Subcutaneous adipose tissue (tissue), 4 donors: ENCODE measurements around the gene SLC25A21. TPM values are rescaled to one million over a fixed set of nuclear protein-coding genes. Genes with fewer than 3 reads are reported as not detected.

Experiments used
- total RNA-seq, 4 donors: library from RNA; depleted of rRNA; stranded (reverse); fragments of >200 nt; gene quantifications; one replicate each; pipeline ENCODE4 v1.1.0, GENCODE V29; 2016
- TF ChIP-seq, protein P1 (sequence below): fragments of 450-650 bp; IDR thresholded peaks from one replicate; pipeline ENCODE4 v1.5.1; 2016; ENCODE audit warnings: low read depth, mild to moderate bottlenecking, control low read depth, antibody characterized with exemption, moderate library complexity

Gene SLC25A21
- 1 to 10 TPM in 1 of 4 donors, under 1 TPM in 1, not detected in 2; 0.98 to 1.1 TPM for total RNA-seq

DNA sequence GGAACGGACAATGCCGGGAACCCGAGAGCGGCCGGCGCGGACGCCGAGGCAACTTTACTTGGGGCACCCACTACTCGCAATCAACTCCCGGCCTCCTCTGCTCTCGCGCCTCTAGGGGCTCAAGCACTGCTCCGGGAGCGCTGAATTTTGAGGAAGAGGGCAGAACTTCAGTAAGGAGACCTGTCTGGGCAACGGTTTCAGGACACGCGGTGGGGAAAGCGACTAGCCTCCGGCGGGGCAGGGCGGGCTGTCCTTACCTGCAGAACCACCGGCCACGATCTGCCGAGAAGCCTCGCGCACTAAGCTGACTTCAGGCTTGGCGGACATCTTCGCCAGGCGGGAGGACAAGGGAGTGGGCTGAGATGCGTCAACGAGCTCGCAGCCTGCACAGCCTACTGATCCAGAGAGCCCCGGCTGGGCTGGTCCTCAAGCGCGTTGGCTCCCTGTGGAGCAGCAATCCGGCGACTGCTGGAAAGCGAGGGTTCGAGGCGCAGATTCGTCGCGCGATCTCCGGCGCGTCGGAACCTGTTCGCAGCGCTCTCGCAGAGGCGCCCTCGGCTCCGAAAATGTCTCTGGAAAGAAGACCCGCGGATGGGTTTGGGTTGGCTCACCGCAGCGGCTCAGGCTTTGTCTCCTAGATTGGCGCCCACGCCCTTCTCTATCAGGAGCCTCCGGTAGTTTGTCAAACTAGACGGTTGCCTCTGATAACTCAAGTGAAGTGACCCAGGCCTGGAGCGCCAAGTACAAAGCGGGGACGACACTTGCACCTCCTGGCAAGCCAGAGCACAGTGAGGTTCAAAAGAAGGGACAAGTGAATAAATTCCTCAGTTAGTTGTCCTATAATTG lies at the start of gene SLC25A21:
Gene SLC25A21 (minus strand): TSS at position 583 of the 846 bp plus-strand sequence.
- TF ChIP-seq, protein P1, sequence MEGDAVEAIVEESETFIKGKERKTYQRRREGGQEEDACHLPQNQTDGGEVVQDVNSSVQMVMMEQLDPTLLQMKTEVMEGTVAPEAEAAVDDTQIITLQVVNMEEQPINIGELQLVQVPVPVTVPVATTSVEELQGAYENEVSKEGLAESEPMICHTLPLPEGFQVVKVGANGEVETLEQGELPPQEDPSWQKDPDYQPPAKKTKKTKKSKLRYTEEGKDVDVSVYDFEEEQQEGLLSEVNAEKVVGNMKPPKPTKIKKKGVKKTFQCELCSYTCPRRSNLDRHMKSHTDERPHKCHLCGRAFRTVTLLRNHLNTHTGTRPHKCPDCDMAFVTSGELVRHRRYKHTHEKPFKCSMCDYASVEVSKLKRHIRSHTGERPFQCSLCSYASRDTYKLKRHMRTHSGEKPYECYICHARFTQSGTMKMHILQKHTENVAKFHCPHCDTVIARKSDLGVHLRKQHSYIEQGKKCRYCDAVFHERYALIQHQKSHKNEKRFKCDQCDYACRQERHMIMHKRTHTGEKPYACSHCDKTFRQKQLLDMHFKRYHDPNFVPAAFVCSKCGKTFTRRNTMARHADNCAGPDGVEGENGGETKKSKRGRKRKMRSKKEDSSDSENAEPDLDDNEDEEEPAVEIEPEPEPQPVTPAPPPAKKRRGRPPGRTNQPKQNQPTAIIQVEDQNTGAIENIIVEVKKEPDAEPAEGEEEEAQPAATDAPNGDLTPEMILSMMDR: no peak

DNA sequence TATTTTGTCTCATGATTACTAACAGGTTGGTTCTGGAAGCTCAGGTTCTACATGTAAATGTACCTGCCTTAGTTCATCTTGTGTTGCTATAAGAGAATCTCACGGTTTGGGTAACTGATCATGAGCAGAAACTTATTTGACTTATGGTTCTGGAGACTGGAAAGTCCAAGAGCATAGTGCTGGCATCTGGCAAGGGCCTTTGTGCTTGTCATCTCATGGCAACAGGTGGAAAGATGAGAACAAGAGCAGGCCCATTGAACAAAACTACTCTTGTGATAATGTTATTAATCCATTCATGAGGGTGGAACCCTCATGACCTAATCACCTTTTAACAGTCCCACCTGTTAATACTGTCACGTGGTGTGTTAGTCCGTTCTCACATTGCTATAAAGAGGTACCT lies 48.7 kb upstream of the SLC25A21 start:
- TF ChIP-seq, protein P1: no peak

DNA sequence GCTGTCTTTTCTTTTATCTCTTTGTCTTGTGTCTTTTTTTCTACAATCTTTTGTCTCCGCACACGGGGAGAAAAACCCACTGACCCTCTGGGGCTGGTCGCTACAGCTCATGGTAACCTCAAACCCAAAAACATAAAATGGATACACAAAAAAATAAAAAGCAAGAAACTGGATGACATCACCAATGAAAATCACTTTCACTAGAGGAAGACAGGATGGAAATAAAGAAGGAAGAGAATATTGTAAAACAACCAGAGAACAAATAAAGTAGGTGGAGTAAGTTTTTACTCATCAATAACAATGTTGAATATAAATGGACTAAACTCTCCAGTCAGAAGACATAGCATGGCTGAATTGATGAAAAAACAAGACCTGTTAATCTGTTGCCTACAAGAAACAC lies 42.9 kb upstream of the SLC25A21 start:
- TF ChIP-seq, protein P1: no peak

DNA sequence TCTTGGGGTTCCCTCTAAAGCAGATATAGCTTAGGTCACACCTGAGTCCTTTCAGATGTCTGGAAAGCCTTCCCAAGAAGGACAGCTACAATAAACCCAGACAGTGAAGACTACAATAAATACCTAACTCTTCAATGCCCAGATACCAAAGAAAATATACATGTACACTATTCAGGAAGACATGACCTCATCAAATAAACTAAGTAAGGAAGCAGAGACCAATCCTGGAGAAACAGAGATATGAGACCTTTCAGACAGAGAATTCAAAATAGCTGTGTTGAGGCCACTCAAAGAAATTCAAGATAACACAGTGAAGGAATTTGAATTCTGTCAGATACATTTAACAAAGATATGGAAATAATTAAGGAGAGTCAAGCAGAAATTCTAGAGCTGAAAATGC lies 40.6 kb upstream of the SLC25A21 start:
- TF ChIP-seq, protein P1: no peak

DNA sequence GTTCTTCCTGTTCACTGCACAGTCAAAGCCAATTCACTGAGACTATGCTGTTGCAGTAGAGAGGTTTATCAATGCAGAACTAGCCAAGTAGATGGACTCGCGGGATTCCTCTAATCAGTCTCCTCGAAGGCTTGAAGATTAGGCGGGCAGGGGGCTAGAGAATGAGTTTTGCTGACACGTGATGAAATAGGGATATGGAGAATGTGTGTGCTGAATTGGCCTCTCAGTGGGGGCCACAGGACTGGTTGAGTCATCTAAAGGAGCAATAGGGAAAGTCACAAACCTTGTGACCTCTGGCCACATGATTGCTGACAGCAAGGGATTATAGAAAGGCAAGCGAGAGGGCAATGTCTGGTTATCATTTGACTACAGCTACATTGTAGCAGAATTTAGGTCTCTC lies 38.0 kb upstream of the SLC25A21 start:
- TF ChIP-seq, protein P1: no peak

DNA sequence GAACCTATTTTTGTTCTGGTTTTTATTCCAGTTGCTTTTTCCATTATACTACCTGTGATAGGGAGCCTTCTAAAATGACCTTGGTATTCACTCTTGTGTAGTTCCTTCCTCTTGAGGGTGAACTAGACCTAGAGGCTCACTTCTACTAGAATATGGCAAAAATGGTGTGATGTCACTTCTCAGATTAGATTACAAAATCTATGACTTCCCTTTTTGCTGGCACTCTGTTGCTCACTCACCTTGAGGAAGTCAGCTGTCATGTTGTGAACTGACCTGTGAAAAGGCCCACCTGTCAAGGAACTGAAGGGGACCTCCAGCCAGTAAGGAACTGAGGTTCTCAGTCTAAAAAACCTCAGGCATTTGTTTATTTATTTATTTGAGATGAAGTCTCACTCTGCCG lies 31.0 kb upstream of the SLC25A21 start:
- TF ChIP-seq, protein P1: no peak

DNA sequence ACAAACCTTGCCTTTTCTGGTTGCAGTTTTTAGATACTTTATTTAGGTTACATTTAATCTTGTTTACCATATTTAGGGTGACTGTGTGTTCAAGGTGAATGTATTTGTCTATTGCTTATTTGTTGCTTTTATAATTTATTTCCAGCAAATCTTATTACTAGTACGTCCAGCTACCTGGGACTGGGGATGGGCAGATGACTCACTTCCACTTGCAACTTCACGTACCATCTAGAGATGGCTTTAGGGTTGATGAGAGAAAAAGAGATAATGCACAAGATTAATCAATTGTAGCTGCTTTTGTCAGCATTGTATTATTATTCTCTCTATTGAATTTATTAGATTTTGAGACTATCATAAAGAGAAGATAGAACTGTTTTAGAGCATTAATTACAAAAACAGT lies 30.4 kb upstream of the SLC25A21 start:
- TF ChIP-seq, protein P1: no peak
